Measurements from ENCODE around the gene ZDHHC15.
"Not testable (repeated sequence)": the region's sequence is repeated elsewhere in the genome, so short reads cannot be mapped to it uniquely, and the experiment has no call there.

The ZDHHC15 gene

GRCh38 chrX:75337525-75337924 is 185.3 kb downstream of the ZDHHC15 start:
- DNase-seq (ENCODE audit: low read depth in 2 of 2), result peak in 1 of 2 donors; percentile 0
- no peak for TF ChIP-seq CTCF (IDR thresholded peaks at IDR 0.05; ENCODE audit: low read depth, low read length)
- no peak overlapping the region for H3K4me3 ChIP-seq (replicated peaks in 1 of 2; ENCODE audit: low read depth in 2 of 2, low read length in 2 of 2)

- TF ChIP-seq CTCF (IDR thresholded peaks at IDR 0.05; ENCODE audit: low read depth, low read length), result no peak
- no peak overlapping the region for H3K4me3 ChIP-seq (replicated peaks in 1 of 2; ENCODE audit: low read depth in 2 of 2, low read length in 2 of 2)
- DNase-seq (ENCODE audit: low read depth in 2 of 2), result no peak
Measured at GRCh38 chrX:75335127-75335458, 187.7 kb downstream of the ZDHHC15 start.

- not testable (repeated sequence) for DNase-seq (ENCODE audit: low read depth in 2 of 2); H3K4me3 ChIP-seq (replicated peaks in 1 of 2; ENCODE audit: low read depth in 2 of 2, low read length in 2 of 2)
Measured at GRCh38 chrX:75334407-75335126, 188.3 kb downstream of the ZDHHC15 start.

DNA sequence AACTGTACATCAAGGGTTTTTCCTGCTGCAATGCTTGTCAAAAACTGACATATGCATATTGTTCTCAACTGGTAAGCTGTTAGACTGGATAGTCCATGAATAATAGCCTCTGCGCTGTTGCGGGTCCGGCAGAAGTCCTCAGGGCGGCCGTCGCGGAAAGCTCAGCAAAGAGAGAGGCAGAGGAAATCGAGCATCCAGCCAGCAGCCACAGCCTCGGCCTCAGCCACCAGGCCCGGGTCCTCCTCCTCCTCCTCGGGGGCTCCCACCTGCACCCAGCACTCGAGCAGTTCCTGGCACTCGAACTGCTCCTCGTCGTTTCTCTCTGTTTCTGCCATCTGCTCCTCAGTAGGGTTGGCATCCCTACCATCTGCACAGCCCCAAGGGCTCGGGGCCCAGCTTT is 195.2 kb downstream of the ZDHHC15 start:
- TF ChIP-seq CTCF (IDR thresholded peaks at IDR 0.05; ENCODE audit: low read depth, low read length), result no peak
- DNase-seq (ENCODE audit: low read depth in 2 of 2), result no peak
- H3K4me3 ChIP-seq (replicated peaks in 1 of 2; ENCODE audit: low read depth in 2 of 2, low read length in 2 of 2), result no peak overlapping the region
